Suppressor macrophage (primary cell): ENCODE measurements around the gene SMCO4.

Source experiments
- DNase-seq, 4 experiments: peaks; one replicate each; pipeline ENCODE4 v3.0.0-alpha.2; 2020 to 2022

Gene SMCO4

GRCh38 chr11:93528757-93529645, 14.2 kb downstream of the SMCO4 start:
- DNase-seq: peak; percentile 40 to 73 (median 68)

DNA sequence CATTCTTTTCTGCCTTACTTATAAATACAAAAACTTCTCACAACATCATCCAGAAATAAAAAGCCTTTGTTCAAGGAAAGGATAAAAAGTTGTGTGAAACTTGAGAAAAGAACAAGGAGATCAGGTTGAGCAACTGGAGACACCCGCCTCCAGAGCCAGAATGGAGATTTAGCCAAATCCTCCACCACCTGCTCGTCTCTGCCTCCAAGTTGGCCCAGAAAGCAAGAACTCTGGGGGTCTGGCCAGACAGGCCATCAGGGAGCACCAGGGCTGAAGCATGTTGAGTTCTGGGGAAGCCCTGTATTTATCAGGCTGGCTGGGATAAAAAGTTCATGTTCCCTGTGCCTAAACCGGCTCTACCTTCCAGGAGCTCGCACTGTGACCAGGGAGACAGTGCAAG, 14.9 kb downstream of the SMCO4 start:
- no peak for DNase-seq

DNA sequence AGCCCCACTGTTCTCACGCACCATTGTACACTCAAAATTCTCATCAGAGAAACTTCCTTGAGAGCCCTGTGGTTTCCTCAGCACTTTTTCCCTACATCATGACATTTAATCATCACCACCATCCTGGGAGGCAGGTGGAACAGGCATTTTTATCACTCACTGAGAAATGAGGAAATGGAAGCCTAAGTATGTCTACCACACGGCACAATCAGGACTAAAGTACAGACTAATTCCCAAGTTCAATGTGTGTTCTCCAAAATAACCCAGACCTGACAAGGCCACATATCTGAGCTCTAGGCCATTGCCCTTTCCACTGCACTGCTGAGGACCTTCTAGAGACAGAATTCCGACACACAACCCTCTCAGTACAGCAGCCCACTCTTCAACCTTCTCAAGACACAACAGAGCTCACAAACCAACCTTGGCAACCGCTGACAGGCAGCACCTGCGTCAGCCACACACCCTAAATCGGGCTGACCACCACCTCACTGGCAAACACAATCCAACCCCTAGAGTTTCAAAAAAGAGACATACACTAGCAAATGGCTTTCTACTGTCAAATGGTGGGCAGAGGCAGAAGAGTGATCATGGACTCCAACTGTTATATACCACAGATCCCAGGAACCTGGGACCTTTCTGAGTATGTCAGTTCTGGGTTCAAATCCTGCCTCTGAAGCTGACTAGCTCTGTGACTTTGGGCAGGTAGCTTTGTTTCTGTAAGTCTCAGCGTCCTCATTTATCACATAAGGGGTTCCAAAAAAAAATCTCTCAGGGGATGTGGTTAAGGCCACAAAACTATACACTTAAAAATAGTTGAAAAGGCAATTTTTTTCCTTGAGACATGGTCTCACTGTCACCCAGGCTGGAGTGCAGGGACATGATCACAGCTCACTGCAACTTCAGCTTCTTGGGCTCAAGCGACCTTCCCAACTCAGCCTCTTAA, 16.3 kb downstream of the SMCO4 start:
- no peak for DNase-seq

GRCh38 chr11:93526346-93526633, 16.9 kb downstream of the SMCO4 start:
- DNase-seq: no peak

DNA sequence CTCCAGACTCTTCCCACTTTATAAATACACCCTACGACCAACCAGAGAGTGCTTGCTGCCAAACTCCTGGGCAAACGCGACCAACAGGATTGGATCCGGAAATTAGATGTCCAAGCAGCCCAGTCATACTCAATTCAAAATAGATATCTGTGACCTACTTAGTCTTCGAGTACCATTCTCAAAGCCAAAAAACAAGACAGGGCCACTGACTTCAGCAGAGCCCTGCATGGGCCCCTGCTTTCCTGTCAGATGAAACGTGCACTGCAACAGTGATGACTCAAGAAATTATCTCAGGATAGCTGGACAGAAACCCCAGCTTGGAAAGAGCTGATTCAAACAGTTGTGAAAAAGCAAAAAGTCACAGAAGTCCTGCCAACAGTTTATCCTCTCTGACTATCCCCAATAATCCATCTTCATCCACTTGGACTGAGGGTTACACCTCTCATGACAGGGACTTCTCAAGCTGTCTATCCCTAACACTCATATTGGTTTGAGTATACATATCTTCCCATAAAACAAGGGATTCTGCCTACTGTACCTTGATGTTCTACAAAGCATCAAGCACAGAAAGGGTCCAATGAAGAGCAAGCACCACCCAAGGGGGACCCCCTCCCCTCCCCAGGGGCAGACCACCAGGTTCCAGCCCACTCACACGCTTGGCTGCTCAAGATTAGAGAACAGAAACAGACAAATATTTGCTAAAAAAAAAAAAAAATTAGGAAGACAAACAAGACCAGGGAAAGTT, 17.4 kb downstream of the SMCO4 start:
- DNase-seq: peak; percentile 27 to 61 (median 42)

- peak; percentile 47 to 78 (median 76) for DNase-seq
Measured at GRCh38 chr11:93524858-93525257, 18.3 kb downstream of the SMCO4 start.

DNA sequence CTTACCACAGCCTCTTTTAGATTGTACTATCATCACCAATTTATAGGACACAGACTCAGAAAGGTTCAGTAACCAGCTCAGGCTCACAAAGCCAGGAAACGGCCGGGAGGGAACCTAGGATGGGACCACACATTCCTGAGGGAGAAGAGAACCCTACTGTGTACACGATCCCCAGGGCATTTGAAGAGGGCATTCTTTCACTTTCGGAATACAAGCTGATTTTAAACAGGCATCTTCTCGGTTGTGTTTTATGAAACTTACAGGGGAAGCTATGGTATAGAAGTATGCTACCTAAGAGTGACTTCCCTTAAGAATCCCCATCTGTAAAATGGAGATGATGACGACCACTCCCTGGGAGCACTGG, 19.0 kb downstream of the SMCO4 start:
- DNase-seq: no peak

DNA sequence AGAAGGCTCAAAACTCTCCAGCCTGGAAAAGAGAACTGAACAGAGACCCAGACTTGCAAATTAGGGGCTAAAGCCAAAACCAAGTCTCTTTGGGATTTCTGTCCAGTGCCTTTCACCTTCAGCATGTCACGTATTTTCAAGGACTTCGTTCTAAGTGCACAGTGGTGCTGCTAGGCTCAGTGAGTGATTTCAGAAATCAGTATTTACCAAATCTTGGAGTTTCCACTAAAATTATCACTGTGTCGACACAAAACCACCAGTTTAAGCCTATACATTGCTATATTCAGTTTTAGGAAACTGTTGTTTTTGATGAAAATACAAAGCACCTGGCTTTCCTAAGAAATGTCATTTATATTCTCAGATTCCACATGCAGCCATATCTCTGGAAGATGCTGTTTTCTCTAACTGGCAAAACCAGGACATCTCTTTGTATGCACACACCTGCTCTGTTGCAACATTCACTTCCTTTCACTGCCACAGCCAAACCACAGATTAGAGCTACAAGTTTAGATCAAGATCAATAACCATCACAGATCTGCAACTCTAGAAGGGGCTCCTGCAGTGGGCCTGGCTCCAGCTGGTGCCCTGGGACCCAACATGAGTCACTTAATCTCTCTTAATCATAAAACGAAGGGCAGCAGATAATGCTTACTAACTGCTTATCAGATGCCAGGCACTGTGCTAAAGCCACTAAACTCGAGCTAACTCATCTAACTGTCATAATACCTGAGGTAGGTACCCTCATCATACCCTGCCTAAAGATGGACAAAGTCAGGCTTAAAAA, 22.3 kb downstream of the SMCO4 start:
- DNase-seq: no peak

- no peak for DNase-seq
Measured at GRCh38 chr11:93519179-93519578, 24.0 kb downstream of the SMCO4 start.

DNA sequence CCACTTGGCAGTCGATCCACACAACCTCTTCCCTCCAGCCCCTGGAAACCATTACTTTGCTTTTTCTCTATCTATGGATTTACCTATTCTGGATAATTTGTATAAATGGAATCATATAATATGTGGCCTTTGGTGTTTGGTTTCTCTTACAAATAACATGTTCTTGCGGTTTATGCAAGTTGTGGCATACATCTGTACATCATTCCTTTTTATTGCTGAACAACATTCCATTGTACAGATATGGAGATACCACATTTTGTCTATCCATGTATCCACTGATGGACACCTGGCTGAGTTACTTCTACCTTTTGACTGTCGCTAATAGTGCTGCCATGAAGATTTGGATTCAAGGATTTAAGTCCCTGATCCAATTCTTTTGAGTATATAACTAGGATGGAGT, 25.1 kb downstream of the SMCO4 start:
- DNase-seq: no peak

- no peak for DNase-seq
Measured at GRCh38 chr11:93517611-93518010, 25.6 kb downstream of the SMCO4 start.

GRCh38 chr11:93517041-93517440, 26.1 kb downstream of the SMCO4 start:
- DNase-seq: no peak

- DNase-seq: peak; percentile 49 to 76 (median 74)
Measured at GRCh38 chr11:93515441-93516025, 27.7 kb downstream of the SMCO4 start.

GRCh38 chr11:93514712-93515111, 28.5 kb downstream of the SMCO4 start:
- no peak for DNase-seq

DNA sequence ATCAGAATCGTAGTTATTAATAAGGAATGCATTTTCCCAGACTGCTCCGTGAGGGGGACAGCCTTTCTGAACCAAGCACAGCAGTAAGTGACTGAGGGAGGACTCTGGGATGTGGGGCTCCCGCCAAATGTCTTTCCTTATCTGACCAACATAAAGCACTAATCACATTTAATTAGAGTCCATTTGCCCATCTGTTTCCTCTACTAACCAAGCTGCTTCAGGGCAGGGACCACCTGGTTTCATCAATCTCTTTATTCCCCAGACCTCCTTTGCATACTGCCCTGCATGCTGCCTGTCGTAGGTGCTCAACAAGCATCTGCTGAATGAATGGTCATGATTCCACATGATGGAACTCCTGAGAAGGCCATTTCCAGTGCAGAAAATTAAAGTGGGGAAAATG, 29.4 kb downstream of the SMCO4 start:
- no peak for DNase-seq

- DNase-seq: peak; percentile 49 to 74 (median 61)
Measured at GRCh38 chr11:93512949-93513667, 30.1 kb downstream of the SMCO4 start.

DNA sequence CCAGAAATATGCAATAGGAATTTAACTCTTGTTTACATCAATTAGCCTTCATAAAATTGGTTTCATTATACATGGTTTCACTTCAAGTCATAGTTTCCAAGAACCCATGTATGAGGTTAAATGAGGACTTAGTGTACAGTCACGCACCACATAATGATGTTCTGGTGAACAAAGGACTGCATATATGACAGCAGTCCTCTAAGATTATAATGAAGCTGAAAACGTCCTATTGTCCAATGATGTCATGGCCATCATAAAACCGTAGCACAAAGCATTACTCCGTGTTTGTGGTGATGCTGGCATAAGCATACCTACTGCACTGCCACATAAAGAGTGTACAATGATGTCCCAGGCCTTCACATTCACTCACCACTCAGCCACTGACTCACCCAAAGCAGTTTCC, 31.1 kb downstream of the SMCO4 start:
- no peak for DNase-seq

GRCh38 chr11:93510196-93510873, 32.9 kb downstream of the SMCO4 start:
- DNase-seq: peak in 3 of 4 experiments; percentile 41 to 43 (median 41)

GRCh38 chr11:93507517-93507916, 35.7 kb downstream of the SMCO4 start:
- DNase-seq: no peak

- no peak for DNase-seq
Measured at GRCh38 chr11:93505703-93506102, 37.5 kb downstream of the SMCO4 start.
